ENCODE results near the gene CTF1.

GRCh38 chr16:30876867-30877266 lies 19.5 kb upstream of the CTF1 start:
- no peak for TF ChIP-seq CEBPB (IDR thresholded peaks at IDR 0.05)
- no peak for TF ChIP-seq RFX5 (IDR thresholded peaks at IDR 0.05)
- no peak for TF ChIP-seq CTCF (IDR thresholded peaks at IDR 0.05)
- TF ChIP-seq JUN (IDR thresholded peaks at IDR 0.05): no peak
- TF ChIP-seq MAFK (IDR thresholded peaks at IDR 0.05; ENCODE audit: partially characterized antibody): no peak
- TF ChIP-seq POLR2A (IDR thresholded peaks at IDR 0.05; ENCODE audit: low read length): no peak
- no peak for TF ChIP-seq EP300 (IDR thresholded peaks at IDR 0.05)
- no peak for TF ChIP-seq REST (IDR thresholded peaks at IDR 0.05)

Measured in A549 (cell line).